GM19397 (cell line): ENCODE data around the gene NLRX1.
"Not testable (repeated sequence)": the region's sequence is repeated elsewhere in the genome, so short reads cannot be mapped to it uniquely, and the experiment has no call there.

Experiments used
- ATAC-seq: cut with Tn5 transposase; IDR thresholded peaks from one replicate; pipeline ENCODE4 v1.9.1; 2021; ENCODE audit warnings: mild to moderate bottlenecking, moderate library complexity; ENCODE audit not compliant: unreplicated experiment

The NLRX1 gene

GRCh38 chr11:119184399-119184798, 15.9 kb downstream of the NLRX1 start:
- ATAC-seq = not testable (repeated sequence)

GRCh38 chr11:119185981-119186634, 17.6 kb downstream of the NLRX1 start:
- ATAC-seq = no peak

GRCh38 chr11:119187123-119187892, 18.8 kb downstream of the NLRX1 start:
- ATAC-seq = no peak

GRCh38 chr11:119188067-119188466, 19.5 kb downstream of the NLRX1 start:
- no peak for ATAC-seq

GRCh38 chr11:119188887-119189286, 20.4 kb downstream of the NLRX1 start:
- ATAC-seq = no peak

GRCh38 chr11:119189393-119189792, 20.9 kb downstream of the NLRX1 start:
- ATAC-seq = no peak

GRCh38 chr11:119190531-119190930, 22.0 kb downstream of the NLRX1 start:
- ATAC-seq = no peak

- not testable (repeated sequence) for ATAC-seq
Observed at GRCh38 chr11:119191265-119191664, 22.7 kb downstream of the NLRX1 start.

- ATAC-seq = no peak
Observed at GRCh38 chr11:119192111-119192510, 23.6 kb downstream of the NLRX1 start.

- ATAC-seq = no peak
Observed at GRCh38 chr11:119193001-119193400, 24.5 kb downstream of the NLRX1 start.

GRCh38 chr11:119193626-119194025, 25.1 kb downstream of the NLRX1 start:
- no peak for ATAC-seq

- ATAC-seq = no peak
Observed at GRCh38 chr11:119194811-119195440, 26.4 kb downstream of the NLRX1 start.

GRCh38 chr11:119195680-119196079, 27.2 kb downstream of the NLRX1 start:
- ATAC-seq = no peak

GRCh38 chr11:119196833-119197483, 28.4 kb downstream of the NLRX1 start:
- ATAC-seq = peak; percentile 44

- ATAC-seq = no peak
Observed at GRCh38 chr11:119198925-119199324, 30.4 kb downstream of the NLRX1 start.

GRCh38 chr11:119201236-119201635, 32.7 kb downstream of the NLRX1 start:
- ATAC-seq = not testable (repeated sequence)

GRCh38 chr11:119202554-119202953, 34.0 kb downstream of the NLRX1 start:
- no peak for ATAC-seq

GRCh38 chr11:119204066-119204465, 35.5 kb downstream of the NLRX1 start:
- ATAC-seq = no peak

- ATAC-seq = no peak
Observed at GRCh38 chr11:119205080-119205479, 36.6 kb downstream of the NLRX1 start.

- ATAC-seq = peak; percentile 88
Observed at GRCh38 chr11:119205574-119206510, 37.3 kb downstream of the NLRX1 start, which contains the start of gene CBL. TSS of gene CBL (plus strand) at chr11:119206339. CDS start at chr11:119206418, 79 bp downstream.
